G401 (cell line): ENCODE data around the gene IFNA6. TPM values are rescaled to one million over a fixed set of nuclear protein-coding genes. Genes with fewer than 3 reads are reported as not detected.
"Not testable (repeated sequence)": the region's sequence is repeated elsewhere in the genome, so short reads cannot be mapped to it uniquely, and the experiment has no call there.

Source experiments
- DNase-seq: peaks from one replicate; pipeline ENCODE4 v3.0.0-alpha.2; 2015; ENCODE audit warnings: low spot score
- in situ Hi-C: cut with HindIII; loops from 2 replicates; pipeline ENCODE4 v1.10.0; 2016; ENCODE audit warnings: low sequenced_read_pairs, mixed read lengths
- total RNA-seq: library from RNA; depleted of rRNA; stranded (reverse); fragments of >200 nt; shearing (Covaris generic); gene quantifications from 2 replicates; pipeline ENCODE4 v1.2.3, GENCODE V29; 2014; rRNA removed

IFNA6 gene
- not detected in 2 replicates for total RNA-seq

DNA sequence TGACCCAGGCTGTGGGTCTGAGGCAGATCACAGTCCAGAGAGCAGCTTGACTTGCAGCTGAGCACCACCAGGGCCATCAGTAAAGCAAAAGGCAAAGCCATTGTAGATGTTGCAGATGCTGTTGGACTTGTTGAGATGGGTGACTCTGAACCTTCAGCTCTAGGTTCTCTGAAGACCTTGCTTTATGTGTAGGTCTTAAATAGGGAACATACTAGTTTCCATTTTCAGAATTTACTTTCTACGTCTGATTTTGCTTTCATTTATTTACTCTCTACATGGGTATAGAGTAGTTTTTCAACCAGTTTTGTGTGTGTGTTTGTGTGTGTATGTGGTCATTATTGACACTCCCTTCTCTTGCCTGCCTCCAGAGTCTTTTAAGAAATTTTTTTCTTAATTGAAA, at the start of gene IFNA6:
Gene IFNA6 (minus strand): TSS at position 101 of the 400 bp plus-strand sequence. CDS start 0 bp downstream, at position 101.
- in situ Hi-C loops: no loop called here
- DNase-seq: no peak

DNA sequence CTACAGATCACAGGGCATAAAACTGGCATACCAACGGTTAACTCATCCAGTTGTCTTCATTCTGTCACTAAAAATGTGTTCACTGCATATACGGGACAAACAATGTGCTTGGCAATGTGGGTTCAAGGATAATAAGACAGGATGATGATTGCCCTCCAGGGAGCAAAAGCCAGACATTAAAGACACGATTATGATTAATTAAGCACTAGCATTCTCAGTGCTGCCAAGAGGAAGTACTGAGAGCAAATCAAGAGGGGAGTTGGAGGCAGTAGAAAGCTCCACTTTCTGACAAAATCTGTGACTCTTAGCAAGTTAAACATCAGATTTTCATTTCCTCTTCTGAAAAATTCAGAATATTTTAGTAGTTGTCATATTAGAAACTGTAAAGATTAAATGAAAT, 49.3 kb upstream of the IFNA6 start:
- no peak for DNase-seq
- in situ Hi-C loops: no loop called here

DNA sequence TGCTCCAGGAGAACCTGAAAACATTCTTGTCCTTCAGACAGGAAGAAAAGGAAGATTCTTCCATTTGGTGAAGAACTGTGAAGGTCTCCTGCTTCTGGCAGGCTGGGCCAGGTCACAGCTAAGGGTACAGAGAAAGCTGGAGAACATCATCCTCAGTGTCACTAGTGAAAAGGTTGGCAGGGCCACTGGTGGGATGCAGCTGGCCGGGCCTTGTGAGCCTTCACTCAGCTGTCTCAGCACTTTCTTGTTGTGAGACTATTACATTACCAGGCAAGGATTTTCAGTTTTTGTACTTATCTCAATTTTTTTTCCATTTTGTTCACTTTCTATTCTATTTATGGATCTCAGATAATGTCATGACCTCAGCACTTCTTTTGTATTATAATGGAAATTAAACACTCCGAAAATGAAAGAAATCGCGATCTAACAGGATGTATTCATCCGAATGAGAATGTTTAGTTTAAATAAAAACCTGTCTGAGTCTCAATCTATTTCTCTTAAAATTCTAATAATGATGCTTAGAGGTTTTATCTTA, 48.3 kb upstream of the IFNA6 start:
- DNase-seq: no peak
- in situ Hi-C loops: no loop called here

DNA sequence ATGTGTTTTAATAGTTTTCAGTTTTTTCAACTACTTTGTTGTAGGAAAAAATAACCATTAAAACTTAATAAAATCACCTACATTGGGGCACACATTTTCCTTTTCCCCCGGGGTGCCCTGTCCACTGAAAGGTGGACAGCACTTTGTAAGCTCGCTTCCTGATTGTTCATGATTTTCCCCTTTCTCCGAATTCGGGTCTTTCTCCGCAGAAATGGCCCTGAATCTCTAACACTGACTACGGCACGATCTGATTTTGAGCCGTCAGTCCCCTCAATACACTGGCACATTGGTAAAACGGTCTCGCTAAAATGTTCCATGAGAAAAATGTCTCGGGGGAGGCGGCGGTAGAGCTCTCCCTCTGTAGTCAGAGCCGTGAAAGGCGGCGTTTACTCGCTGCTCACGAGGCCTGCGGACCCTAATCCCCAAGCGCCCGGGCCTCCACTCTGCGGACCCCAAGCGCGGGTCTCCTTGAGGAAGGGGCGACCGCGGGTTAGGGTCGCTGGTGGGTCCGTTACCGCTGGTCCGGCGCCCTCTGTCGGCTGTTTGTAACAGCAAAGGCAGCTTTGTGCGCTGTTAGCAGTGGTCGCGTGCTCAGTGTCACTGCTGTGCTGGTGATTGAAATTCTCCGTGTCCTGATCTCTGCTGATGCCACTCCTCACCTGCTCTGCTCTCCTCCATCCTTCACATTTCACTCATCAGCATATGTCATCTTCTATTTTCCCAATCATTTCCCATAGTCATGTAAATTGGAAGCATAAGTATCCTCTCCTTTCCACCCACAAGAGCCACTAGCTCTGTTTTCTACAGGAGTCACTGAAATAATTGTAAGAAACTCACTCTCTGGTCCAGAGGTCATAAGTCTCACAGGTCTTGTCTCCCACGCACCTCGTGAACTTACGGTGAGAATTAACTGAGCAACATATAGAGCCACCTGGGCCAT, 45.4 kb upstream of the IFNA6 start:
- peak; percentile 71 for DNase-seq
- in situ Hi-C loops: no loop called here

DNA sequence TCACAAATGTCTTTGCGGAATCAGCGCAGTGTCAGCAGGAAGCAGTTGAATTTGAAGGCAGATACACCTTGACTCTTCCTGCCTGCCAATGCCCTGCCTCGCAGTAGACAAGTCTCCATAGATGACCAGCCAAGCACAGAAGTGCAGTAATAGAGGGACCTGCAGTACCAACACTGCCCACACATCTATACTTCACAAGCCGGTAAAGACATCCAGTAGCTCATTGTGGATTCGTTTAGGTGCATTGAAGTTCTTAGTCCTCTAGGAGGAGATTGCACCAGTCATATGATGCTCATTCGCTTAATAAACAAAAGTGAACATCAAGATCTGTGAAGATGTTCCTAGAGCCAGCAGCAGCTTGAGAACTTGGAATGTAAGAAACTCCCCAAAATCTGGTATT, 41.6 kb upstream of the IFNA6 start:
- in situ Hi-C loops: no loop called here
- peak; percentile 9 for DNase-seq

DNA sequence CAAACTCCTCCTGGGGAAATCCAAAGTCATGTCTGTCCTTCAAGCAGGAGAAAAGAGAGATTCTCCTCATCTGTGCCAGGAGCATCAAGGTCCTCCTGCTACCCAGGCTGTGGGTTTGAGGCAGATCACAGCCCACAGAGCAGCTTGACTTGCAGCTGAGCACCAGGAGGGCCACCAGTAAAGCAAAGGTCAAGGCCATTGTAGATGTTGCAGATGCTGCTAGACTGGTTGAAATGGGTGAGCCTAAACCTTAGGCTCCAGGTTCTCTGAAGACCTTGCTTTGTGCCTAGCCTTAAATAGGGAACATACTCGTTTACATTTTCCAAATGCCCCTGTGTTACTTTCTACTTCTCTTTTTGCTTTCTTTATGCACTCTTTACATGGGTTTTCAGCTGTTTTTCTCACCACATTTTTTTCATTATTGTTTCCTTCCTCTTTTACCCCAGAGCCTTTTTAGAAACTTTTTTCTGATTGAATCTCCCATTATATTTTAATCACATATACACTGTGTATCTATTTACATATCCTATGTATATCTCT, 34.5 kb upstream of the IFNA6 start, which contains the start of gene IFNA2:
Gene IFNA2 (minus strand): TSS at position 268 of the 540 bp plus-strand sequence. CDS start 69 bp downstream, at position 199.
- no peak for DNase-seq
- in situ Hi-C loops: no loop called here

DNA sequence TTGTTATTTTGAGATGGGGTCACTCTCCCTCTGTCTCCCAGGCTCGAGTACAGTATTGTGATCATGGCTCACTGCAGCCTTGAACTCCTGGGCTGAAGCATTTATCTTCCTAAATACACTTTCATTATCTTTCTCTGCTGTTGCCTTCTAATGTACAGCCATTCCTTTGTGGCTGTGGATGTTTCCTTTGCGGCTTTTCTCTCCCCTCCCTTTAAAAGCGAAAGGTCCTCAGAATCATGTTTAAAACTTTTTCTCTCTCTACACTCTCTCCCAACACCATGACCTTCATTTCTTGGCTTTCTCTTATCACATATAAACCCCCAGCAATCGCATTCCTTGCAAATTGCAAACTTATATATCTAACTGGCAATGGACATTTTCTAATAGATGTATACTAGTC, 32.9 kb upstream of the IFNA6 start:
- in situ Hi-C loops: no loop called here
- DNase-seq: no peak

DNA sequence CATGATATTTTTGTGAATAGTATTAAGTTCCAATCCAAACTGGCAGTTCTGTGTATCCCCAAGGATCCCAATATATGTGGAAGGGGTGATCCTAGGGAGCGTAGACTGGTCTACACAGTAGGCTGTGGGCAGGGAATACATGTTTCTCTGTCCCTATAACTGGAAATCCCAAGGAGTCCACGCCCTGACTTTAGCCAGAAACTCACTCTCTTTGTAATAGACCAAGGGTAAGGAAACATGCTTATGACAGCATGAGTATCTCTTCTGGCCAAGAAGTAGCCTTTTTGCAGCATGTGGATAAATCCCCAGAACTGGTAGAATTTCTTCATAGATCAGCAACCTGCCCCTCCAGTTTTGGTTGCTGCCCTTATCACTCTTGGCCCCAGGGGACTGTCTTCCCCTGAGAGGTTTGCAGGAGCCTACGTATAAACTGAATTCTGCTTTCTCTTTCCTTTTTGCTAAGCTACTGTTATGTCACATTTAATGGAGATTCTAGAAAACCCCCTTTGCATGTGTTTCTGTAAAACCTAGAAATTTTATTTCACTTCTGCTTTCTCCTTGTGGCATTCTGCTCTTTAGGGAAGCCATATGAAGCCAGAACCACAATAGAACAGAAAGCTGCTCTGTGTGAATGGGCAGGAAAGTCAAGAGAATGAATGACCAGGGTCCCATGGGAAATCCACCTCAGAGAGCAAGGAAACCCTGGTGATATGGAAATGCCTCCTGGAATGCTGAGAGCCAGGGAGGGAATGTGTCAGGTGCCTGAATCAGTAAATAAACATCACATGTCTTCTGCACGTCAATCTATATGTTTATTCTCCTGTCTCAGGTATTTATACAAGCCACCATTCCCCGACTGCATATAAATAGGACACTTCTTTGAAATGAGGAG, 31.0 kb upstream of the IFNA6 start:
- in situ Hi-C loops: no loop called here
- DNase-seq: no peak

DNA sequence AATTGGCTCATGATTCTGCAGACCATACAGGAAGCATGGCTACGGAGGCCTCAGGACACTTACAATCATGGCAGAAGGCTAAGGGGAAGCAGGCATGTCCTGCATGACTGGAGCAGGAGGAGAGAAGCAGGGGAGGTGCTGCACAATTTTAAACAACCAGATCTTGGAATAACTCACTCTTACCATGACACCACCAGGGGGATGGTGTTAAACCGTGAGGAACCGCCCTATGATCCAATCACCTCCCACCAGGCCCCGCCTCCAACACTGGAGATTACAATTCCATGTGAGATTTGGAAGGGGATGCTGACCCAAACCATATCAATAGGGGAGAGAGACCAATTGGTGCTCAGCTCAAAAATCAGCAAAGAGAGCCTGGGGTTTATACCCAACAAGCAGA, 20.8 kb upstream of the IFNA6 start:
- in situ Hi-C loops, DNase-seq: not testable (repeated sequence)

DNA sequence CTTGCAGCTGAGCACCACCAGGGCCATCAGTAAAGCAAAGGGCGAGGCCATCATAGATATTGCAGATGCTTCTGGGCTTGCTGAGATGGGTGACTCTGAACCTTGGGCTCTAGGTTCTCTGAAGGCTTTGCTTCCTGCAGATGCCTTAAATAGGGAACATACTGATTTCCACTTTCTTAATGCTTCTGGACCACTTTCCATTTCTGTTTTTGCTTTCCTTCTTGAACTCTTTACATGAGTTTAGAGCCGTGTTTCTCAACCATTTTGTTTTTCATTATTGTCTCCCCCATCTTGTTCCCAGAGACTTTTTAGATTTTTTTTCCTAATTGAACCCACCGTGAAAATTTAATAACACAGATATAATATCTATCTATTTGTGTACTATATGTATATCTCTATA, 17.3 kb upstream of the IFNA6 start, which contains the start of gene IFNA13:
Gene IFNA13 (minus strand): TSS at position 101 of the 400 bp plus-strand sequence. CDS start 47 bp downstream, at position 54.
- in situ Hi-C loops: no loop called here
- no peak for DNase-seq

DNA sequence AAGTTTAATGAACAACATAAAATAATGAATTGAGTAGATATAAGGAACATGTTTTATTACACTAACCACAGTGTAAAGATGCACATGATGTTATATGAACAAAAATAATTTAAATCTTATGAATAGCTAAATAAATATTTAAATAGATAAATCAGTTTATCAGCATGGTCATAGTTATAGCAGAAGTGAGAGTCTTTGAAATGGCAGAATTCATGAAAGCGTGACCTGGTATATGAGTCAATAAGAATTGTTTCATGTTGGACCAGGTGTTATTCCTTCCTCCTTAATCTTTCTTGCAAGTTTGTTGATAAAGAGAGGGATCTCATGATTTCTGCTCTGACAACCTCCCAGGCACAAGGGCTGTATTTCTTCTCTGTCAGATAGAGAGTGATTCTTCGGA, 16.5 kb upstream of the IFNA6 start:
- DNase-seq, in situ Hi-C loops: not testable (repeated sequence)

DNA sequence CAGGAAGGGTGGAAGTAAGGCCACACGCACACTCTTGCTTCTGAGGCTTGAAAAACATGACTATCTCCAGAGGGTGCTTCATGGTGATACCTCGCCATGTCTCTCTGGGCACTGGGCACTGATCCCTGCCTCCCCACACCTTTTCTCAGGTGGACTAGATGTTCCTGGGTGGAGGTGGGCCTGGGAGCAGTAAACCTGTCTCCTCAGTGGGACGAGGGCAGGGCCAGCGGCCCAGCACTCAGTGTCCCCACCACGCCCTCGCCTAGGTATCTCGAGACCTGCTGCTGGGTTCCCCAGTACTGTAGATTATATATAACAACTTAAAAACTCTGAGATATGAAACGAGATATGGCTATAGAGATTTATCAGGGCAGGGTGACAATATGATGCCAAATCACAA, 11.6 kb upstream of the IFNA6 start:
- in situ Hi-C loops: no loop called here
- no peak for DNase-seq

DNA sequence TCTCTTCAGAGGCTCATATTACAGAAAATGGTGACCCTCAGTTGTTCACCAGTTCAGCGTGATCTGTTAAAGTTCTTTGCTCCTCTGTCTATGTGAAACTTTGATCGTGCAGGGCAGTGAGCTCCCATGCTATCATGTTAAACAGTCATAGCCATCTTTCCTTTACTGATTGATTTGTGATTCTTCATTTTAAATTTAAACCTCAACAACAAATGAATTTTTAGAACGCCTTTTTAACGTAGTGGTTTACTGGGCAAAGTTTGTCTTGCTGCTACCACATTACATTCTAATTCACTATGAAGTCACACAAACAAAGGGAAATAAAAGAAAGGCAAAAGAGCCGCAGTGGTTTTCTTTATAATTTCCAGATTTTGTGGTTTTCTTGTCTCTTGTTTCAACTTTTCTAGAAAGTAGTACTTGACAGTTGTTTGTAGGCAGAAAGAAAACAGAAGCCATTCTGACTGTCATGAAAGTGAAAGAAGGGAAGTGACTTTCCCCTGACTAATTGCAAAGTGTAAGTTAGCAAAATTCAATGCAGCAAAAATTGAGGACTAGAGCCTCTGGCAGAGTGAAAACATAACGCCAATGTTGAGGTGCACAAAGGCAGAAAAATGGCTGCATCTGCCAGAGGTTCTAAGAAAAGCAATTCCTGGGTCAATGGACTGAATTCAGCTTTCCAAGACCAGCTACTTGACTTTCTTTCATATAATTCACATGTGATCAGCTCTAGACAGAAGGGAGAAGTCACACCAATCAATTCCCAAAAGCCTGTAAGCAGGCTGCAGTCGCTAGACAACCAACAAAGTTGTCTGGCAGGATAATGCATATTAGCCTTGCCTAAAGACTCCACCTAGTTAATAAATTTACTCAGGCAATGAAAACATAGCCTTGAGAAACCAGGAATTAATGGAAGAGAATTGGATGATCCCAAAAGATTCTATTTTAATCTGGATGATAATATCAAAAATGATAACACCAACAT, 7.1 kb upstream of the IFNA6 start:
- in situ Hi-C loops: no loop called here
- no peak for DNase-seq

DNA sequence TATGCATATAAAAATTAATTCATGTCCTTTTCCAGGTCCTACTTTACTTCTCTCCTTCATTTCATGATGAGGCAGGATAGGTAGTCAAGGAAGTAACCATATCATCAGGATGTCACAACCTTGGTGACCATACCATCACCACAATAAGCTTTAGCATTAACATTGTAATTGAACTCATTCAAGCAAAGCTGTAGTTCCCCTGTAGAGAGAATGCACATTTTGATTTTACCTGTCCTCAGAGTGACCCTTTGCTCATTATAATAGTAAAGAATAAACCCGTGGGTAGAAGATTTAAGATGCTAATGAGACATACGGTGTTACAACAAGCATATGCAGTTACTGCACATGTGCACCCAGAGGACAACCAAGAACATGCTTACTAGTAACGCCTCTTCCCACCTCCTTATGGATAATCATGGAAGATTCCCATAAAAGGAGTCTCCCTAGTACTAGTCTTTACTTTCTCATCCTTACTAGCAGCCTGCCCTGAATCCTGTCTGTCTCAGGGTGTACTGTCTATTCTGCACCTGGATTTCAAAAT, 2.2 kb downstream of the IFNA6 start:
- in situ Hi-C loops: no loop called here
- no peak for DNase-seq

DNA sequence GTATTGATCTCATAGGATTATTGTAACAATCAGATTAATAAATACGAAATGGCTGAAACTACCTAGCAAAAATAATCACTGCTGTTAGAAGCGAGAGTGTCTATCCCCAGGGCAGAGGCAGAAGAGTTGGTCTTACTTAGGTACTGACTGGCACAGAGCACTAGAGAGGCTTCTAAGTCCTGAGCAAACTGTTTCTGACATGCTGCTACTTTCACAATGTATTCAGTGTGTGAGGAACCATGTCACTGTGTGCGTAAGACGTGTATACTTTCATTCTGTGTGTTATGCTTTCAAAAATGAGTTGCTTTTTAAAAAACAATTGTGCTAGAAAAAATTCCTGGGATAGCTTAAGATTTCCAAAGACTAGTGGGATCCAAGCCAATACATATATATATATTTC, 10.0 kb downstream of the IFNA6 start:
- in situ Hi-C loops: no loop called here

DNA sequence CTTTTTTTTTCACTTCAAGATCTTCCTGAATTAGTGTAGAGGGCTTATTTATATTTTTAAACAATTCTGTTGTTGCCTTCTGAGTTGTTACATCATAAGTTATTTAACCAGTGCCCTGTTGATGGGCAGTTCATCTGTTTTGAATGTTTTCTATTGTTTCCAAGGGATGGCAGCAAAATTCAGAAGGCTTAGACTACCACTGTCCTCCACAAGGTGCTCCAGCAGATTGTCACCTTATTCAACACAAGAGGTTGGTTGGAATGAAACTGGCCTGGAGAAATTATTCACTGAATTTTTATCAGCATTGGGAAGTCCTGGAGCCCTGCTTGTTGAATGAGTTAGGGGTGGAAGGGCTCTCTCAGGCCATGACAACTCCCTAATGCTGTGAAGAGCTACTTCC, 14.2 kb downstream of the IFNA6 start:
- peak; percentile 49 for DNase-seq
- in situ Hi-C loops: no loop called here

More for the DNA sequence above, 10.0 kb downstream of the IFNA6 start:
- no peak for DNase-seq

DNA sequence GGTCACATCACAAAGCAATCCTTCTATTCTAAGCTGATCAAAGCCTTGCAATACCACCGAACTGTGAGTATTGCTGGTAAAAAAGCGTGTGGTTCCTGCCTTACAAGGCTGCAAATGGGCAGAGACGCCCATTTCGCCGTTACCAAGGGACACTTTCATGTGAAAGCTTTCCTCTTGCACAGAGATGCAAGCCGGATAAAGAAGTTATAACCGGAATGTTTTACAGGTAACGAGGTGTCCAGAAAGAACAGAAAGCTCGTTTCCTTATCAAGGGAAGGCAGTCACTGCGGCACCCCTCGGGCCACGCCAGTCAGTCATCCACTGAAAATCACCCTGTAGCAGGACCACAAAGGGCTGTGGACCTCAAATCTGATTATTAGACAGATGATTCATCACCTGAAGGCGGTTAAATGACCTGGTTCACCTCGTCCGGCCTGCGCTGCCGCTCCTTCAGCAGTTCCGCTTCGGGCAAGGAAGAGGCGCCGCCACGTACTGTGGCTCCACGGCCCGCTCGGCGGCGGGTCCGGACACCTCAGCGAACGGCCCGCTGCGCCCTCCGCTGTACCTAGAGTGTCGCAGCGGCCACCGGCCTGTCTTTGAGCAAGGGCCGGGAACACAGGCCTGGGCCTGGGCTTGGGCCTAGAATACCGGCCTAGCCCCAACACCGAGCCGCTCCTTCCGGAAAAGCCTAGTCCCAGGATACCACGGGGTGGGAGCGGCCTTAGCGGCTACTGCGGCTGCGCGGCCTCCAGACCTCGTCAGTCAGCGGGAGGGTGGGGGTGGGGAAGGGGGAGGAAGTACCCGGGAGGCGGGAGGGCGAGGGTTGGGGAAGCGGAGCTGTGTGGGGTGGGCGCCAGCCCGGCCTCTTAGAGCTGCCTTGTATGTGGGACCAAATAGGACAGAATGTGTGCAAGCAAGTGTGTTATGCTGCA, 15.7 kb downstream of the IFNA6 start, which contains the start of gene KLHL9:
Gene KLHL9 (minus strand): TSS at position 704 of the 932 bp plus-strand sequence. CDS start 545 bp downstream, at position 159.
- DNase-seq: peak; percentile 93
- in situ Hi-C loops: no loop called here
